Bone marrow (tissue), 2 donors: Measurements from ENCODE around the gene KRT3.

Source experiments
- DNase-seq, 2 donors: peaks; one replicate each; lab custom pipeline; 2025; lab: John Stamatoyannopoulos, UW

KRT3 gene

GRCh38 chr12:52827499-52828090 is 31.7 kb upstream of the KRT3 start:
- no peak for DNase-seq

GRCh38 chr12:52826611-52827498 is 30.9 kb upstream of the KRT3 start:
- DNase-seq = no peak

- DNase-seq = no peak
These were observed 30.0 kb upstream of the KRT3 start for GRCh38 chr12:52825961-52826360.

GRCh38 chr12:52824741-52825410 is 29.0 kb upstream of the KRT3 start:
- DNase-seq = no peak

- DNase-seq = no peak
These were observed 28.0 kb upstream of the KRT3 start for GRCh38 chr12:52823761-52824450.

- DNase-seq = no peak
These were observed 27.0 kb upstream of the KRT3 start for GRCh38 chr12:52822771-52823510.

- no peak for DNase-seq
These were observed 26.1 kb upstream of the KRT3 start for GRCh38 chr12:52821826-52822660.

- DNase-seq = no peak
These were observed 25.3 kb upstream of the KRT3 start for GRCh38 chr12:52821071-52821730.

- DNase-seq = no peak
These were observed 24.6 kb upstream of the KRT3 start for GRCh38 chr12:52820521-52820920.

- no peak for DNase-seq
These were observed 24.0 kb upstream of the KRT3 start for GRCh38 chr12:52819731-52820510.

GRCh38 chr12:52818887-52819420 is 23.0 kb upstream of the KRT3 start:
- no peak for DNase-seq

- no peak for DNase-seq
These were observed 22.5 kb upstream of the KRT3 start for GRCh38 chr12:52818388-52818787.

- DNase-seq = no peak
These were observed 21.9 kb upstream of the KRT3 start for GRCh38 chr12:52817699-52818238.

- DNase-seq = no peak
These were observed 21.2 kb upstream of the KRT3 start for GRCh38 chr12:52817003-52817698.

- DNase-seq = no peak
These were observed 20.0 kb upstream of the KRT3 start for GRCh38 chr12:52815676-52816588.

GRCh38 chr12:52815161-52815560 is 19.2 kb upstream of the KRT3 start:
- no peak for DNase-seq

GRCh38 chr12:52814710-52815155 is 18.8 kb upstream of the KRT3 start:
- DNase-seq = no peak
